IMR-90 (cell line): ENCODE measurements around the gene NAV2. TPM values are rescaled to one million over a fixed set of nuclear protein-coding genes. Genes with fewer than 3 reads are reported as not detected.

ENCODE experiments used
- ATAC-seq: fragments of 200-7000 bp; cut with Tn5 transposase; 2 replicates; pipeline ENCODE4 v1.9.1; 2020; ENCODE audit warnings: low read depth, mild to moderate bottlenecking, moderate library complexity
- BruUV-seq: library from RNA; stranded (reverse); fragments of 400-500 nt; replicated peaks from 2 replicates; lab custom pipeline; 2021; lab: Mats Ljungman, UMichigan
- CTCF ChIA-PET: fragments of 300-600 bp; formaldehyde crosslinking; extraction: SDS; loops from one replicate; lab custom pipeline; 2021; ENCODE audit warnings: antibody characterized with exemption; lab: Yijun Ruan, JAX
- POLR2A ChIA-PET: fragments of 300-600 bp; sonication (Branson Sonifier 250); formaldehyde crosslinking; loops from one replicate; lab custom pipeline; 2022; ENCODE audit warnings: antibody characterized with exemption; ENCODE audit not compliant: unreplicated experiment; lab: Charles Lee
- DNase-seq: peaks from one replicate; pipeline ENCODE4 v3.0.0; 2013
- H2AFZ ChIP-seq: replicated peaks from 2 replicates; pipeline ENCODE3; 2013; ENCODE audit warnings: low read length, mild to moderate bottlenecking; ENCODE audit not compliant: poor library complexity
- H2AK5ac ChIP-seq: 2 replicates; pipeline ENCODE4 v1.6.1; 2013; ENCODE audit warnings: low read depth, low read length, inconsistent platforms
- H2AK9ac ChIP-seq: replicated peaks from 2 replicates; pipeline ENCODE3; 2013; ENCODE audit warnings: mild to moderate bottlenecking, low read depth, low read length, moderate library complexity; ENCODE audit not compliant: poor library complexity
- H2BK120ac ChIP-seq: 2 replicates; pipeline ENCODE4 v1.6.1; 2013; ENCODE audit warnings: low read depth, low read length, inconsistent platforms
- H2BK15ac ChIP-seq: 3 replicates; pipeline ENCODE4 v1.6.1; 2013; ENCODE audit warnings: low read depth, low read length, inconsistent platforms
- H2BK20ac ChIP-seq: 2 replicates; pipeline ENCODE4 v1.6.1; 2013; ENCODE audit warnings: low read depth, mild to moderate bottlenecking, inconsistent platforms, low read length, moderate library complexity
- H2BK5ac ChIP-seq: 2 replicates; pipeline ENCODE4 v1.6.1; 2013; ENCODE audit warnings: mild to moderate bottlenecking, low read depth, low read length, inconsistent platforms; ENCODE audit not compliant: poor library complexity, severe bottlenecking
- H3K14ac ChIP-seq: replicated peaks from 2 replicates; pipeline ENCODE4 v1.6.1; 2013; ENCODE audit warnings: low read depth, low read length, inconsistent platforms
- H3K18ac ChIP-seq: 2 replicates; pipeline ENCODE4 v1.6.1; 2013; ENCODE audit warnings: low read depth, low read length, control low read depth
- H3K23ac ChIP-seq: 2 replicates; pipeline ENCODE4 v1.6.1; 2013; ENCODE audit warnings: low read depth, low read length, inconsistent platforms
- H3K27ac ChIP-seq: 2 replicates; pipeline ENCODE4 v1.5.1; 2013; ENCODE audit warnings: mild to moderate bottlenecking, control low read depth, low read length; ENCODE audit not compliant: insufficient read depth
- H3K27me3 ChIP-seq: 2 replicates; pipeline ENCODE4 v1.6.1; 2013; ENCODE audit warnings: low read length; ENCODE audit not compliant: control insufficient read depth, insufficient read depth
- H3K36me3 ChIP-seq: 2 replicates; pipeline ENCODE4 v1.6.1; 2013; ENCODE audit warnings: low read length, mixed read lengths; ENCODE audit not compliant: control insufficient read depth, insufficient read depth
- H3K4ac ChIP-seq: 2 replicates; pipeline ENCODE4 v1.6.1; 2013; ENCODE audit warnings: low read depth, low read length, inconsistent platforms
- H3K4me1 ChIP-seq: 2 replicates; pipeline ENCODE4 v1.6.1; 2013; ENCODE audit warnings: low read length, mixed read lengths; ENCODE audit not compliant: control insufficient read depth, insufficient read depth
- H3K4me2 ChIP-seq: 2 replicates; pipeline ENCODE4 v1.6.1; 2013; ENCODE audit warnings: low read depth, mild to moderate bottlenecking, control low read depth, low read length, moderate library complexity
- H3K4me3 ChIP-seq: 2 replicates; pipeline ENCODE4 v1.5.1; 2013; ENCODE audit warnings: low read depth, mild to moderate bottlenecking, control low read depth, low read length, moderate library complexity; ENCODE audit not compliant: insufficient read depth
- H3K56ac ChIP-seq: 2 replicates; pipeline ENCODE4 v1.6.1; 2013; ENCODE audit warnings: low read length, inconsistent platforms; ENCODE audit not compliant: insufficient read depth; ENCODE audit errors: extremely low read depth
- H3K79me1 ChIP-seq, 2 experiments: 2 replicates each; pipeline ENCODE4 v1.6.1; 2013; ENCODE audit warnings: low read length in 2 of 2, inconsistent platforms in 1 of 2, low read depth in 1 of 2
- H3K9ac ChIP-seq: 2 replicates; pipeline ENCODE4 v1.6.1; 2013; ENCODE audit warnings: low read depth, low read length, control low read depth
- H3K9me1 ChIP-seq: 2 replicates; pipeline ENCODE4 v1.6.1; 2013; ENCODE audit warnings: low read length, inconsistent platforms; ENCODE audit not compliant: insufficient read depth
- H3K9me3 ChIP-seq: 2 replicates; pipeline ENCODE4 v1.6.1; 2013; ENCODE audit warnings: low read length; ENCODE audit not compliant: control insufficient read depth, insufficient read depth
- H4K20me1 ChIP-seq: 2 replicates; pipeline ENCODE4 v1.6.1; 2013; ENCODE audit warnings: low read length, inconsistent platforms; ENCODE audit not compliant: insufficient read depth
- H4K5ac ChIP-seq: 2 replicates; pipeline ENCODE4 v1.6.1; 2013; ENCODE audit warnings: mild to moderate bottlenecking, low read depth, low read length, control low read depth
- H4K8ac ChIP-seq, 2 experiments: 2 replicates each; pipeline ENCODE4 v1.6.1; 2013; ENCODE audit warnings: low read depth in 2 of 2, low read length in 2 of 2, control low read depth in 1 of 2, inconsistent platforms in 1 of 2
- H4K91ac ChIP-seq: 2 replicates; pipeline ENCODE4 v1.6.1; 2013; ENCODE audit warnings: low read depth, low read length, inconsistent platforms; ENCODE audit not compliant: insufficient read depth
- CEBPB ChIP-seq: IDR thresholded peaks from 2 replicates; pipeline ENCODE4 v1.6.1; 2012; ENCODE audit warnings: low read depth, low read length, improper control_type of control experiment
- CHD1 ChIP-seq: IDR thresholded peaks from 2 replicates; pipeline ENCODE4 v1.6.1; 2012; ENCODE audit warnings: low read depth, low read length, improper control_type of control experiment
- FOS ChIP-seq: fragments of 150-350 bp; IDR thresholded peaks from 2 replicates; pipeline ENCODE4 v1.6.1; 2016; ENCODE audit warnings: low read depth, low read length
- MAFK ChIP-seq: IDR thresholded peaks from 2 replicates; pipeline ENCODE4 v1.6.1; 2012; ENCODE audit warnings: low read depth, low read length, improper control_type of control experiment
- MAZ ChIP-seq: IDR thresholded peaks from 2 replicates; pipeline ENCODE4 v1.6.1; 2012; ENCODE audit warnings: low read depth, mild to moderate bottlenecking, low read length, improper control_type of control experiment, moderate library complexity, borderline replicate concordance
- MXI1 ChIP-seq: IDR thresholded peaks from 2 replicates; pipeline ENCODE4 v1.6.1; 2012; ENCODE audit warnings: low read depth, mild to moderate bottlenecking, low read length, moderate library complexity, borderline replicate concordance
- NFE2L2 ChIP-seq: fragments of 150-350 bp; IDR thresholded peaks from 2 replicates; pipeline ENCODE4 v1.6.1; 2016; ENCODE audit warnings: low read depth, mild to moderate bottlenecking, low read length
- POLR2A ChIP-seq: IDR thresholded peaks from 2 replicates; pipeline ENCODE4 v1.6.1; 2012; ENCODE audit warnings: mild to moderate bottlenecking, low read depth, low read length
- RAD21 ChIP-seq: IDR thresholded peaks from 2 replicates; pipeline ENCODE4 v1.6.1; 2012; ENCODE audit warnings: low read length, improper control_type of control experiment
- RCOR1 ChIP-seq: IDR thresholded peaks from 2 replicates; pipeline ENCODE4 v1.6.1; 2012; ENCODE audit warnings: mild to moderate bottlenecking, low read length, improper control_type of control experiment; ENCODE audit not compliant: insufficient replicate concordance
- RFX5 ChIP-seq: IDR thresholded peaks from 2 replicates; pipeline ENCODE4 v1.8.0; 2012; ENCODE audit warnings: low read depth, mild to moderate bottlenecking, low read length, moderate library complexity
- SMC3 ChIP-seq: fragments of 150-350 bp; IDR thresholded peaks from 2 replicates; pipeline ENCODE4 v1.6.1; 2016; ENCODE audit warnings: low read depth, mild to moderate bottlenecking, antibody characterized with exemption, low read length, moderate library complexity
- WGBS, 2 experiments: methylation state at CpG; one replicate each; pipeline versions ENCODE4 v1.1.5 to v1.1.7; 2013; ENCODE audit warnings: missing lambda C conversion rate in 2 of 2; ENCODE audit not compliant: insufficient read length in 1 of 2; ENCODE audit errors: extremely low coverage in 2 of 2; 5-methylcytosine and 5-hydroxymethylcytosine counted together
- dilution Hi-C: fragments of 300-500 bp; cut with HindIII; formaldehyde crosslinking; loops from one replicate; pipeline ENCODE4 v1.14.3; 2018; ENCODE audit warnings: low sequenced_read_pairs; ENCODE audit not compliant: unreplicated experiment
- in situ Hi-C: fragments of 300-500 bp; cut with MboI; formaldehyde crosslinking; loops from 3 replicates; pipeline ENCODE4 v1.14.3; 2019; ENCODE audit warnings: low sequenced_read_pairs, inconsistent platforms, mixed read lengths
- intact Hi-C: fragments of 100-400 bp; cut with micrococcal nuclease; formaldehyde crosslinking; loops from 2 replicates; pipeline ENCODE4 v1.10.0; 2022
- polyA plus RNA-seq, 3 experiments: library from polyadenylated mRNA; depleted of rRNA; stranded (reverse); fragments of >200 nt; gene quantifications; 2 replicates each; pipeline ENCODE4 v1.2.3, GENCODE V29; 2012; ENCODE audit warnings: low replicate concordance in 1 of 3
- total RNA-seq: library from RNA; depleted of rRNA; stranded (reverse); fragments of >200 nt; gene quantifications from 2 replicates; pipeline ENCODE4 v1.2.3, GENCODE V29; 2012
- TF ChIP-seq, protein P1 (sequence below): conservative IDR thresholded peaks from 2 replicates; pipeline ENCODE4 v1.5.1; 2012; ENCODE audit warnings: mild to moderate bottlenecking, low read depth, low read length, improper control_type of control experiment
- TF ChIP-seq, protein P2 (sequence below): fragments of 150-350 bp; IDR thresholded peaks from 2 replicates; pipeline ENCODE4 v1.6.1; 2017; ENCODE audit warnings: mild to moderate bottlenecking, antibody characterized with exemption, low read length, low read depth
- TF ChIP-seq, protein P3 (sequence below): fragments of 150-350 bp; IDR thresholded peaks from 2 replicates; pipeline ENCODE4 v1.6.1; 2016; ENCODE audit warnings: low read depth, mild to moderate bottlenecking, low read length, moderate library complexity, borderline replicate concordance

NAV2 gene
- total and polyA plus RNA-seq, 2 of the 4 experiments (the other 2 are of a cell fraction): 4.5 to 12.6 TPM

DNA sequence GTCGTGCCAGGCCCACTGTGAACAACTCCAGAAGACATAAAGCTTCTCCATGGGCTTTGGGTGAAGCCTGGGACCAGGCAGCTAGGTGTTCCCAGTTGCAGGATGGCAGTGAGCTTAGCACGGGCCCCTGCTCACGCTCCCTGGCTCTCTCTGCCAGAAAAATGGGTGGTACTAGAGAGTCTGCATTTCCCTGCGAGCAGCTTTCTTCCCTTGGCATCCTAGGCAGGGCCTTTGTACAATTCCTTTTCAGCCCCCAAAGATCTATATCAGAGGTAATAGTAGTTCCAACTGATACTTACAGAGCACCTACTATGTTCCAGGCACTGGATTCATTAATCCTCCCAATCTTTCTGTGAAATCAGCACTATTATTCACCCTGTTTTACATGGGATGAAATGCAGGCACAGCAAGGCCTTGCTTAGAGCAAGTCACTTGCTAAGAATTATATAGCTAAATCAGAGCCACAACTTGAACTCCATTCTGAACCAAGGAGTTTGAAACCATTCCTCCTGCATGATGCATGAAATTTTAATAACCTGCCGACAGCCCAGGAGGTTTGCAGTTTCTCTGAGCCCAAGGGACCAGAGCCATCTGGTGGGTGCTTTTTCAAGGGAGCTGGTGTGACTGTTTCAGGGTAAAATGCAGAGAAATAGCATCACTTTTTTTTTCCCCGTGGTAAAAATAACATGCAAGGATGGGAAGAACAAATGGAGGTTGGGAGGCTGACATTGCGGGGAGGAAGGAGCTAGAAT is 22.7 kb downstream of the NAV2 start:
- no TSS peak for BruUV-seq
- peak; percentile 27 for ATAC-seq

More for the DNA sequence above, 22.7 kb downstream of the NAV2 start:
- H4K20me1 ChIP-seq: peaks cover 22% of the 10 kb centered on the region; the same call in 1 of the 2 replicates
- no peak overlapping the region for H2AK9ac ChIP-seq
- H2BK15ac ChIP-seq: no peak overlapping the region
- no peak overlapping the region for H4K5ac ChIP-seq
- no peak overlapping the region for H3K14ac ChIP-seq
- H2BK5ac ChIP-seq: no peak overlapping the region
- peak; percentile 75 for DNase-seq
- no peak overlapping the region for H2BK20ac ChIP-seq
- no peak overlapping the region for H2BK120ac ChIP-seq
- WGBS, 2 experiments: 63% methylated on average over 1 of the region's 7 CpGs; no CpG with 5 or more reads in 1 of the 2 experiments
- H3K79me1 ChIP-seq: peaks cover 65 to 72% of the 10 kb centered on the region in 2 experiments
- ChIA-PET CTCF (interaction anchor here (0.8 to 2.3 kb wide), 5 partner anchors 168 to 658 kb away, joined by 3 to 15 read pairs (median 3); no protein-coding TSS in a partner anchor), POLR2A (no interaction called here)
- no peak overlapping the region for H3K4me3 ChIP-seq
- H3K4me2 ChIP-seq: no peak overlapping the region
- no peak overlapping the region for H2AFZ ChIP-seq
- TF ChIP-seq RCOR1 (no peak), CHD1 (no peak), RAD21 (peak; percentile 67), RFX5 (no peak), NFE2L2 (no peak), POLR2A (no peak), MAFK (no peak), MXI1 (no peak), FOS (no peak), MAZ (no peak), SMC3 (peak; percentile 70), CEBPB (no peak)
- TF ChIP-seq, protein P1, sequence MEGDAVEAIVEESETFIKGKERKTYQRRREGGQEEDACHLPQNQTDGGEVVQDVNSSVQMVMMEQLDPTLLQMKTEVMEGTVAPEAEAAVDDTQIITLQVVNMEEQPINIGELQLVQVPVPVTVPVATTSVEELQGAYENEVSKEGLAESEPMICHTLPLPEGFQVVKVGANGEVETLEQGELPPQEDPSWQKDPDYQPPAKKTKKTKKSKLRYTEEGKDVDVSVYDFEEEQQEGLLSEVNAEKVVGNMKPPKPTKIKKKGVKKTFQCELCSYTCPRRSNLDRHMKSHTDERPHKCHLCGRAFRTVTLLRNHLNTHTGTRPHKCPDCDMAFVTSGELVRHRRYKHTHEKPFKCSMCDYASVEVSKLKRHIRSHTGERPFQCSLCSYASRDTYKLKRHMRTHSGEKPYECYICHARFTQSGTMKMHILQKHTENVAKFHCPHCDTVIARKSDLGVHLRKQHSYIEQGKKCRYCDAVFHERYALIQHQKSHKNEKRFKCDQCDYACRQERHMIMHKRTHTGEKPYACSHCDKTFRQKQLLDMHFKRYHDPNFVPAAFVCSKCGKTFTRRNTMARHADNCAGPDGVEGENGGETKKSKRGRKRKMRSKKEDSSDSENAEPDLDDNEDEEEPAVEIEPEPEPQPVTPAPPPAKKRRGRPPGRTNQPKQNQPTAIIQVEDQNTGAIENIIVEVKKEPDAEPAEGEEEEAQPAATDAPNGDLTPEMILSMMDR: peak; percentile 49
- TF ChIP-seq, protein P2, sequence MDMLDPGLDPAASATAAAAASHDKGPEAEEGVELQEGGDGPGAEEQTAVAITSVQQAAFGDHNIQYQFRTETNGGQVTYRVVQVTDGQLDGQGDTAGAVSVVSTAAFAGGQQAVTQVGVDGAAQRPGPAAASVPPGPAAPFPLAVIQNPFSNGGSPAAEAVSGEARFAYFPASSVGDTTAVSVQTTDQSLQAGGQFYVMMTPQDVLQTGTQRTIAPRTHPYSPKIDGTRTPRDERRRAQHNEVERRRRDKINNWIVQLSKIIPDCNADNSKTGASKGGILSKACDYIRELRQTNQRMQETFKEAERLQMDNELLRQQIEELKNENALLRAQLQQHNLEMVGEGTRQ: no peak
- TF ChIP-seq, protein P3, sequence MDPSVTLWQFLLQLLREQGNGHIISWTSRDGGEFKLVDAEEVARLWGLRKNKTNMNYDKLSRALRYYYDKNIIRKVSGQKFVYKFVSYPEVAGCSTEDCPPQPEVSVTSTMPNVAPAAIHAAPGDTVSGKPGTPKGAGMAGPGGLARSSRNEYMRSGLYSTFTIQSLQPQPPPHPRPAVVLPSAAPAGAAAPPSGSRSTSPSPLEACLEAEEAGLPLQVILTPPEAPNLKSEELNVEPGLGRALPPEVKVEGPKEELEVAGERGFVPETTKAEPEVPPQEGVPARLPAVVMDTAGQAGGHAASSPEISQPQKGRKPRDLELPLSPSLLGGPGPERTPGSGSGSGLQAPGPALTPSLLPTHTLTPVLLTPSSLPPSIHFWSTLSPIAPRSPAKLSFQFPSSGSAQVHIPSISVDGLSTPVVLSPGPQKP: no peak
- dilution Hi-C loops (no loop called here), in situ Hi-C loops (loop anchor here (5.0 to 10.0 kb wide), 2 partner anchors 168 to 389 kb away; no protein-coding TSS in a partner anchor), intact Hi-C loops (no loop called here)
- H3K4me1 ChIP-seq: no peaks in the 10 kb centered on the region
- no peaks in the 10 kb centered on the region for H3K9me3 ChIP-seq
- H3K18ac ChIP-seq: no peak overlapping the region
- peaks cover 4% of the 10 kb centered on the region; the same call in 1 of the 2 replicates for H3K9me1 ChIP-seq
- H3K27me3 ChIP-seq: no peaks in the 10 kb centered on the region
- H3K36me3 ChIP-seq: no peaks in the 10 kb centered on the region
- H3K23ac ChIP-seq: no peak overlapping the region
- H4K91ac ChIP-seq: no peak overlapping the region
- H3K56ac ChIP-seq: no peak overlapping the region
- H2AK5ac ChIP-seq: no peak overlapping the region
- H4K8ac ChIP-seq: no peak overlapping the region
- no peak overlapping the region for H3K9ac ChIP-seq
- no peak overlapping the region for H3K4ac ChIP-seq
- H3K27ac ChIP-seq: no peak overlapping the region
